Limb (tissue), 2 donors: ENCODE data around the gene SLC29A3.
"Not testable (repeated sequence)": the region's sequence is repeated elsewhere in the genome, so short reads cannot be mapped to it uniquely, and the experiment has no call there.

ENCODE experiments used
- DNase-seq, 2 donors: peaks; one replicate each; pipeline ENCODE4 v3.0.0-alpha.2; 2016; ENCODE audit errors: extremely low spot score in 2 of 2

The SLC29A3 gene

GRCh38 chr10:71283876-71284275, 35.2 kb upstream of the SLC29A3 start:
- DNase-seq = no peak

GRCh38 chr10:71284544-71285179, 34.4 kb upstream of the SLC29A3 start:
- no peak for DNase-seq

- peak; percentile 63 to 82 for DNase-seq
These were observed 33.9 kb upstream of the SLC29A3 start for GRCh38 chr10:71285180-71285545.

GRCh38 chr10:71285986-71286385, 33.1 kb upstream of the SLC29A3 start:
- DNase-seq = no peak

- no peak for DNase-seq
These were observed 32.4 kb upstream of the SLC29A3 start for GRCh38 chr10:71286521-71287294.

GRCh38 chr10:71287456-71287855, 31.6 kb upstream of the SLC29A3 start:
- DNase-seq = no peak

GRCh38 chr10:71288461-71288860, 30.6 kb upstream of the SLC29A3 start:
- no peak for DNase-seq

- DNase-seq = no peak
These were observed 29.5 kb upstream of the SLC29A3 start for GRCh38 chr10:71289421-71290130.

- no peak for DNase-seq
These were observed 28.7 kb upstream of the SLC29A3 start for GRCh38 chr10:71290331-71290730.

GRCh38 chr10:71290806-71291527, 28.1 kb upstream of the SLC29A3 start:
- DNase-seq = no peak

- DNase-seq = no peak
These were observed 27.5 kb upstream of the SLC29A3 start for GRCh38 chr10:71291528-71291900.

GRCh38 chr10:71292624-71293445, 26.2 kb upstream of the SLC29A3 start:
- no peak for DNase-seq

- DNase-seq = no peak
These were observed 25.5 kb upstream of the SLC29A3 start for GRCh38 chr10:71293446-71294084.

GRCh38 chr10:71294091-71294561, 24.9 kb upstream of the SLC29A3 start:
- no peak for DNase-seq

GRCh38 chr10:71294856-71295255, 24.2 kb upstream of the SLC29A3 start:
- DNase-seq = no peak

- DNase-seq = no peak
These were observed 23.4 kb upstream of the SLC29A3 start for GRCh38 chr10:71295641-71296040.

- DNase-seq = no peak
These were observed 23.0 kb upstream of the SLC29A3 start for GRCh38 chr10:71296086-71296485.

- not testable (repeated sequence) for DNase-seq
These were observed 22.2 kb upstream of the SLC29A3 start for GRCh38 chr10:71296811-71297210.

- DNase-seq = no peak
These were observed 21.7 kb upstream of the SLC29A3 start for GRCh38 chr10:71297343-71297742.

- DNase-seq = no peak
These were observed 19.8 kb upstream of the SLC29A3 start for GRCh38 chr10:71299071-71299785.
